ENCODE results near the gene KCNMA1.

Gene KCNMA1

DNA sequence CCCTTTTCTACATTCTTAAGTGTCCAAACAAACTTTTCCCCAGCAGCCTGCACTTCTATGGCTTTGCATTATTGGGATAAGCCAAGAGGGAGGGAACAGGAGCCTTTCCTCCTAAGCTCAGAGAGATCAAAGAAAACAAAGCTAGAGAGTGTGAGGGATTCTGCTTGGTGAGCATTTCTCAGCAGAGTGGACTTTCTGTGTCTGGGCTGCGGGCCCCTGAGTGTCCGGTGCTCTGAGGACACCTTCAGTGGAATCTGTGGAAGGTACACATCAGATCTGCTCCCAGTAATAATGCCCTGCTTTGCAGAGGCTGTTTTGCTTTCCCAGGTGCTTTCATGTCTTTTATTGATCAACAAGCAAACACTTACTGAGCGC lies 50.2 kb downstream of the KCNMA1 start:
- no peak overlapping the region for H2AFZ ChIP-seq (ENCODE audit: low read depth, low read length, severe bottlenecking)
- H3K4me3 ChIP-seq (ENCODE audit: insufficient read depth, low read length, poor library complexity, severe bottlenecking), result no peak overlapping the region
- H3F3A ChIP-seq (ENCODE audit: insufficient read depth), result no peaks in the 10 kb centered on the region
- no peaks in the 10 kb centered on the region for H3K9me3 ChIP-seq (ENCODE audit: insufficient read depth, low read length)
- no peaks in the 10 kb centered on the region for H3K9me2 ChIP-seq (replicated peaks; ENCODE audit: insufficient read depth, low read length)
- no peaks in the 10 kb centered on the region for H3K36me3 ChIP-seq (ENCODE audit: low read length)
- H4K20me1 ChIP-seq (ENCODE audit: low read depth, low read length), result no peaks in the 10 kb centered on the region
- H3K79me2 ChIP-seq (ENCODE audit: insufficient read depth, low read length), result no peaks in the 10 kb centered on the region
- H3K9ac ChIP-seq (ENCODE audit: low read length), result no peak overlapping the region
- no peaks in the 10 kb centered on the region for H3K27me3 ChIP-seq (ENCODE audit: low read length)
- no peak overlapping the region for H3K27ac ChIP-seq (ENCODE audit: low read depth, low read length)
- no peak overlapping the region for H3K4me2 ChIP-seq (ENCODE audit: low read depth, low read length, poor library complexity, severe bottlenecking)
- no peak for TF ChIP-seq EZH2phosphoT487 (conservative IDR thresholded peaks at IDR 0.05; ENCODE audit: low read length)
- TF ChIP-seq, protein P1, sequence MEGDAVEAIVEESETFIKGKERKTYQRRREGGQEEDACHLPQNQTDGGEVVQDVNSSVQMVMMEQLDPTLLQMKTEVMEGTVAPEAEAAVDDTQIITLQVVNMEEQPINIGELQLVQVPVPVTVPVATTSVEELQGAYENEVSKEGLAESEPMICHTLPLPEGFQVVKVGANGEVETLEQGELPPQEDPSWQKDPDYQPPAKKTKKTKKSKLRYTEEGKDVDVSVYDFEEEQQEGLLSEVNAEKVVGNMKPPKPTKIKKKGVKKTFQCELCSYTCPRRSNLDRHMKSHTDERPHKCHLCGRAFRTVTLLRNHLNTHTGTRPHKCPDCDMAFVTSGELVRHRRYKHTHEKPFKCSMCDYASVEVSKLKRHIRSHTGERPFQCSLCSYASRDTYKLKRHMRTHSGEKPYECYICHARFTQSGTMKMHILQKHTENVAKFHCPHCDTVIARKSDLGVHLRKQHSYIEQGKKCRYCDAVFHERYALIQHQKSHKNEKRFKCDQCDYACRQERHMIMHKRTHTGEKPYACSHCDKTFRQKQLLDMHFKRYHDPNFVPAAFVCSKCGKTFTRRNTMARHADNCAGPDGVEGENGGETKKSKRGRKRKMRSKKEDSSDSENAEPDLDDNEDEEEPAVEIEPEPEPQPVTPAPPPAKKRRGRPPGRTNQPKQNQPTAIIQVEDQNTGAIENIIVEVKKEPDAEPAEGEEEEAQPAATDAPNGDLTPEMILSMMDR (IDR thresholded peaks at IDR 0.05; ENCODE audit: insufficient read depth, low read length, poor library complexity, severe bottlenecking), result no peak

DNA sequence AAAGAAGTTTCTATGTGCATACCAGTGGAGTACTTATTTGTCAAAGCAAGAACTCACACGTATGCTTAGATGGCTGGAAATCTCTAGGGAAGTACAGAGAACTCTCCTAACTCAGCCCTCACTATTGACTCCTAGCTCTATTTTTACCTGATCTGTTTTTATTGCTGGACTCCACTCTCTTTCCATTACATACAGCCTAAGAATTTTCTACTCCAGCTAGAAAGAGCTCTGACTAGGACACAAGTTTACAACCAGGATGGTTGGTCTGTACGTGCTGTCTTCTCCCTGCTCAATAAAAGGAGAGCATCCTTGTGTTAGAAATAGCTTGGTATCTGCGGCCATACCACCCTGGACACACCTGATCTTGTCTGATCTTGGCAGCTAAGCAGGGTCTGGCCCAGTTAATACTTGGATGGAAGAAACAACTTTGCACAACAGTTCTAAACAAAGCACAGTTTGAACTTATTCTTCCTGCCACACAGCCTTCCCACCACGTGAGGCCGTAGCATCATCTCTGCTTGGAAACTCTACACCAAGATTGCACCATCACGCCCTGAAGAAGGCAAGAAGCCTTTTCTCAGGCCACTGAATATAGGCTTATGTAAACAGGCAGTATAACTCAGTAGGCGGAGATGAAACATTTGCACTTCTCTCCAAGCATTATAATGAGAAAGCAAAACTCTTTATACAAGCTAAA lies 50.7 kb downstream of the KCNMA1 start:
- no peak overlapping the region for H3K9ac ChIP-seq (ENCODE audit: low read length)
- no peaks in the 10 kb centered on the region for H3K36me3 ChIP-seq (ENCODE audit: low read length)
- H3K4me3 ChIP-seq (ENCODE audit: insufficient read depth, low read length, poor library complexity, severe bottlenecking), result no peak overlapping the region
- no peaks in the 10 kb centered on the region for H3K9me2 ChIP-seq (replicated peaks; ENCODE audit: insufficient read depth, low read length)
- H3K27ac ChIP-seq (ENCODE audit: low read depth, low read length), result no peak overlapping the region
- H2AFZ ChIP-seq (ENCODE audit: low read depth, low read length, severe bottlenecking), result no peak overlapping the region
- TF ChIP-seq EZH2phosphoT487 (conservative IDR thresholded peaks at IDR 0.05; ENCODE audit: low read length), result no peak
- TF ChIP-seq, protein P1 (IDR thresholded peaks at IDR 0.05; ENCODE audit: insufficient read depth, low read length, poor library complexity, severe bottlenecking), result no peak
- H3K79me2 ChIP-seq (ENCODE audit: insufficient read depth, low read length), result no peaks in the 10 kb centered on the region
- no peaks in the 10 kb centered on the region for H3F3A ChIP-seq (ENCODE audit: insufficient read depth)
- no peak overlapping the region for H3K4me2 ChIP-seq (ENCODE audit: low read depth, low read length, poor library complexity, severe bottlenecking)
- H4K20me1 ChIP-seq (ENCODE audit: low read depth, low read length), result no peaks in the 10 kb centered on the region
- no peaks in the 10 kb centered on the region for H3K9me3 ChIP-seq (ENCODE audit: insufficient read depth, low read length)
- H3K27me3 ChIP-seq (ENCODE audit: low read length), result no peaks in the 10 kb centered on the region

DNA sequence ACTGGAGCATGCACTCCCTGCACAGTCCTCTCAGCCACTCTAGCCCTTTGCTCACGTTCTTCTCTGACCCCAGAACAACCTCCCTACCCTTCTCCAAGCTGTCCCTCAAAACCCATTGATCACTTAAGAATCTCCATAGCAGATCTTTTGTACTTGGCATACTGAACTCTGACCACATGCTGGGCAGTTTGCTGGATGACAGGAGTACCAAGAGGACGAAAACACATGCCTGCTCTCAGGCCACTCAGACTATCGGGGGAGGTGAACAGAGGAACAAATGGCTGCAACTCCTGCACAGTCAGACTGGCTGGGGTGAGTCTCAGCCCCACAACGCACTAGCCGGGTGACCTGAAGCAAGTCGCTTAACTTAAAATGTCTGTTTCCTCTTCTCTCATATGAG lies 52.7 kb downstream of the KCNMA1 start:
- no peak overlapping the region for H3K4me3 ChIP-seq (ENCODE audit: insufficient read depth, low read length, poor library complexity, severe bottlenecking)
- H3K27me3 ChIP-seq (ENCODE audit: low read length), result no peaks in the 10 kb centered on the region
- TF ChIP-seq, protein P1 (IDR thresholded peaks at IDR 0.05; ENCODE audit: insufficient read depth, low read length, poor library complexity, severe bottlenecking), result no peak
- no peak for TF ChIP-seq EZH2phosphoT487 (conservative IDR thresholded peaks at IDR 0.05; ENCODE audit: low read length)
- H3K79me2 ChIP-seq (ENCODE audit: insufficient read depth, low read length), result no peaks in the 10 kb centered on the region
- no peak overlapping the region for H2AFZ ChIP-seq (ENCODE audit: low read depth, low read length, severe bottlenecking)
- H3F3A ChIP-seq (ENCODE audit: insufficient read depth), result no peaks in the 10 kb centered on the region
- H3K27ac ChIP-seq (ENCODE audit: low read depth, low read length), result no peak overlapping the region
- H3K9me3 ChIP-seq (ENCODE audit: insufficient read depth, low read length), result no peaks in the 10 kb centered on the region
- H3K9me2 ChIP-seq (replicated peaks; ENCODE audit: insufficient read depth, low read length), result no peaks in the 10 kb centered on the region
- no peak overlapping the region for H3K4me2 ChIP-seq (ENCODE audit: low read depth, low read length, poor library complexity, severe bottlenecking)
- no peak overlapping the region for H3K9ac ChIP-seq (ENCODE audit: low read length)
- no peaks in the 10 kb centered on the region for H4K20me1 ChIP-seq (ENCODE audit: low read depth, low read length)
- no peaks in the 10 kb centered on the region for H3K36me3 ChIP-seq (ENCODE audit: low read length)

Measured in SU-DHL-6 (cell line).